HG03196 (cell line): ENCODE data around the gene RALB.
A peak's percentile ranks its signal among the peaks of the same experiment; 100 is the strongest.

ENCODE experiments used
- ATAC-seq: cut with Tn5 transposase; IDR thresholded peaks from one replicate; pipeline ENCODE4 v1.9.1; 2021; ENCODE audit not compliant: unreplicated experiment

The RALB gene

GRCh38 chr2:120252225-120253020 is at the start of gene RALB:
Gene RALB, plus strand, starts transcription at chr2:120252852. Its CDS starts 25,813 bp downstream, at chr2:120278665.
- peak; percentile 92 for ATAC-seq

GRCh38 chr2:120203251-120204021 is 49.2 kb upstream of the RALB start:
- ATAC-seq, result no peak

GRCh38 chr2:120204022-120204405 is 48.6 kb upstream of the RALB start:
- ATAC-seq, result no peak

- ATAC-seq, result no peak
Measured at GRCh38 chr2:120204417-120204816, 48.2 kb upstream of the RALB start.

GRCh38 chr2:120204945-120205670 is 47.5 kb upstream of the RALB start:
- no peak for ATAC-seq

- no peak for ATAC-seq
Measured at GRCh38 chr2:120206022-120206581, 46.5 kb upstream of the RALB start.

GRCh38 chr2:120208381-120209353 is 44.0 kb upstream of the RALB start:
- ATAC-seq, result no peak

GRCh38 chr2:120209427-120210269 is 43.0 kb upstream of the RALB start:
- no peak for ATAC-seq

GRCh38 chr2:120210270-120210693 is 42.4 kb upstream of the RALB start:
- no peak for ATAC-seq

GRCh38 chr2:120218181-120218580 is 34.5 kb upstream of the RALB start:
- no peak for ATAC-seq

GRCh38 chr2:120219291-120219690 is 33.4 kb upstream of the RALB start:
- ATAC-seq, result no peak

GRCh38 chr2:120219766-120220165 is 32.9 kb upstream of the RALB start:
- ATAC-seq, result no peak

GRCh38 chr2:120220756-120221155 is 31.9 kb upstream of the RALB start:
- ATAC-seq, result no peak

GRCh38 chr2:120221616-120222015 is 31.0 kb upstream of the RALB start:
- ATAC-seq, result no peak

- no peak for ATAC-seq
Measured at GRCh38 chr2:120222186-120223033, 30.2 kb upstream of the RALB start.

GRCh38 chr2:120223034-120223912 is 29.4 kb upstream of the RALB start, which contains the start of gene TMEM185B:
Gene TMEM185B, minus strand, starts transcription at chr2:120223400. Its CDS starts 424 bp downstream, at chr2:120222976.
- peak; percentile 73 for ATAC-seq

GRCh38 chr2:120224256-120224655 is 28.4 kb upstream of the RALB start:
- ATAC-seq, result no peak
